Germinal center (tissue), 1 donor: ENCODE results near the gene LINGO1.

Experiments
- DNase-seq: peaks from one replicate; pipeline ENCODE4 v3.0.0; 2012; ENCODE audit warnings: mixed read lengths, low spot score

The LINGO1 gene

GRCh38 chr15:77657634-77658238 is 25.0 kb upstream of the LINGO1 start:
- DNase-seq: no peak

GRCh38 chr15:77656294-77656693 is 23.6 kb upstream of the LINGO1 start:
- no peak for DNase-seq

- no peak for DNase-seq
Measured at GRCh38 chr15:77654975-77655374, 22.3 kb upstream of the LINGO1 start.

GRCh38 chr15:77653832-77654480 is 21.2 kb upstream of the LINGO1 start:
- DNase-seq: no peak

- DNase-seq: no peak
Measured at GRCh38 chr15:77650265-77650664, 17.6 kb upstream of the LINGO1 start.

- no peak for DNase-seq
Measured at GRCh38 chr15:77649610-77650009, 16.9 kb upstream of the LINGO1 start.

- no peak for DNase-seq
Measured at GRCh38 chr15:77649017-77649416, 16.3 kb upstream of the LINGO1 start.

- no peak for DNase-seq
Measured at GRCh38 chr15:77647961-77648360, 15.2 kb upstream of the LINGO1 start.

- no peak for DNase-seq
Measured at GRCh38 chr15:77646104-77646694, 13.5 kb upstream of the LINGO1 start.

- DNase-seq: no peak
Measured at GRCh38 chr15:77645602-77646001, 12.9 kb upstream of the LINGO1 start.

- no peak for DNase-seq
Measured at GRCh38 chr15:77644543-77645247, 12.0 kb upstream of the LINGO1 start.

GRCh38 chr15:77643764-77644163 is 11.1 kb upstream of the LINGO1 start:
- DNase-seq: no peak

GRCh38 chr15:77642793-77643430 is 10.2 kb upstream of the LINGO1 start:
- DNase-seq: no peak

GRCh38 chr15:77641999-77642398 is 9.3 kb upstream of the LINGO1 start:
- DNase-seq: no peak

- no peak for DNase-seq
Measured at GRCh38 chr15:77640615-77641014, 7.9 kb upstream of the LINGO1 start.

- DNase-seq: no peak
Measured at GRCh38 chr15:77639431-77639830, 6.7 kb upstream of the LINGO1 start.

GRCh38 chr15:77637851-77638692 is 5.4 kb upstream of the LINGO1 start:
- no peak for DNase-seq

- no peak for DNase-seq
Measured at GRCh38 chr15:77636209-77636608, 3.5 kb upstream of the LINGO1 start.

GRCh38 chr15:77634266-77634962 is 1.7 kb upstream of the LINGO1 start:
- peak; percentile 61 for DNase-seq

GRCh38 chr15:77633913-77634265 is 1.2 kb upstream of the LINGO1 start:
- no peak for DNase-seq
